Raji (cell line): Measurements from ENCODE around the gene CIDEA.

Experiments used
- POLR2A ChIP-seq: IDR thresholded peaks from 2 replicates; pipeline ENCODE4 v1.6.1; 2011; ENCODE audit warnings: low read depth, low read length, control low read depth; ENCODE audit not compliant: insufficient read depth

CIDEA gene

GRCh38 chr18:12293831-12294230 is 39.7 kb downstream of the CIDEA start:
- no peak for TF ChIP-seq POLR2A

- no peak for TF ChIP-seq POLR2A
Measured at GRCh38 chr18:12295389-12296086, 41.4 kb downstream of the CIDEA start.

GRCh38 chr18:12296087-12296403 is 41.9 kb downstream of the CIDEA start:
- TF ChIP-seq POLR2A: no peak

GRCh38 chr18:12296457-12296856 is 42.3 kb downstream of the CIDEA start:
- no peak for TF ChIP-seq POLR2A

- no peak for TF ChIP-seq POLR2A
Measured at GRCh38 chr18:12299862-12300261, 45.7 kb downstream of the CIDEA start.

GRCh38 chr18:12301263-12302005 is 47.3 kb downstream of the CIDEA start:
- no peak for TF ChIP-seq POLR2A

- TF ChIP-seq POLR2A: no peak
Measured at GRCh38 chr18:12302391-12303147, 48.4 kb downstream of the CIDEA start.

- no peak for TF ChIP-seq POLR2A
Measured at GRCh38 chr18:12304351-12305210, 50.4 kb downstream of the CIDEA start.

- no peak for TF ChIP-seq POLR2A
Measured at GRCh38 chr18:12305211-12305610, 51.0 kb downstream of the CIDEA start.

GRCh38 chr18:12305930-12306629 is 51.9 kb downstream of the CIDEA start:
- no peak for TF ChIP-seq POLR2A

- TF ChIP-seq POLR2A: no peak
Measured at GRCh38 chr18:12306752-12307700, 52.9 kb downstream of the CIDEA start.

- peak; percentile 63 for TF ChIP-seq POLR2A
Measured at GRCh38 chr18:12307701-12308385, 53.7 kb downstream of the CIDEA start, which contains the start of gene TUBB6. TSS of gene TUBB6 (plus strand) at chr18:12308241. CDS start at chr18:12308293, 52 bp downstream.

- TF ChIP-seq POLR2A: no peak
Measured at GRCh38 chr18:12308386-12309100, 54.4 kb downstream of the CIDEA start.
